T-helper 2 cell treated with Interferon-gamma antibody and Interleukin-4, amounts not matched to agents 5 μg/mL and 100 μg/mL, for 36 hours (primary cell): ENCODE data around the gene RRP9.
"Not testable (repeated sequence)": the region's sequence is repeated elsewhere in the genome, so short reads cannot be mapped to it uniquely, and the experiment has no call there.

Experiments
- DNase-seq: peaks from one replicate; pipeline ENCODE4 v3.0.0; 2021; ENCODE audit warnings: low spot score
- H3K27ac Mint-ChIP-seq: one replicate; pipeline ENCODE4 v1.8.0; 2021; ENCODE audit warnings: mild to moderate bottlenecking, mixed read lengths
- H3K27me3 Mint-ChIP-seq: one replicate; pipeline ENCODE4 v1.8.0; 2021; ENCODE audit warnings: low read depth, mixed read lengths
- H3K36me3 Mint-ChIP-seq: one replicate; pipeline ENCODE4 v1.8.0; 2021; ENCODE audit warnings: low read depth, mixed read lengths
- H3K4me1 Mint-ChIP-seq: one replicate; pipeline ENCODE4 v1.8.0; 2021; ENCODE audit warnings: low read depth, mixed read lengths
- H3K4me3 Mint-ChIP-seq: one replicate; pipeline ENCODE4 v1.8.0; 2022; ENCODE audit warnings: mild to moderate bottlenecking, moderate library complexity, mixed read lengths
- H3K9me3 Mint-ChIP-seq: one replicate; pipeline ENCODE4 v1.8.0; 2021; ENCODE audit warnings: mixed read lengths

RRP9 gene

DNA sequence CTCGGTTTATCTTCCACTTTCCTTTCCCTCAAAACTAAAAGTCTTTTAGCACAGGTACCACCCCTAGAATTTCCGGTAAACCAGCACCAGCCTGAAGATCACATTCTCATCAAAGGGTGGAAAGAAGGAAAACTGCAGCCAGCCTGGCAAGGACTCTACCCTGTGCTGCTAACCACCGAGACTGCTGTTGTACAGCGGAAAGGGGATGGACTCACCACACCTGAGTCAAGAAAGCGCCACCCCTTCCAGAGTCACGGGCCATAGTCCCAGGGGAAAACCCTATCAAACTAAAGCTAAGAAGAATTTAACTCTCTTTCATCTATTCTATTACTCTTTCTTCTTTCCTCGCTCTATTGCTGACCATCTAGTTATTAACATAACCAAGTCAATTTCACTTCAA lies 41.7 kb downstream of the RRP9 start:
- H3K4me3 Mint-ChIP-seq, H3K4me1 Mint-ChIP-seq, H3K27ac Mint-ChIP-seq, H3K9me3 Mint-ChIP-seq, H3K36me3 Mint-ChIP-seq, DNase-seq: not testable (repeated sequence)
- H3K27me3 Mint-ChIP-seq, result peaks cover 20% of the 10 kb centered on the region

GRCh38 chr3:51897391-51897790 lies 44.3 kb downstream of the RRP9 start:
- peaks cover 18% of the 10 kb centered on the region for H3K27me3 Mint-ChIP-seq

DNA sequence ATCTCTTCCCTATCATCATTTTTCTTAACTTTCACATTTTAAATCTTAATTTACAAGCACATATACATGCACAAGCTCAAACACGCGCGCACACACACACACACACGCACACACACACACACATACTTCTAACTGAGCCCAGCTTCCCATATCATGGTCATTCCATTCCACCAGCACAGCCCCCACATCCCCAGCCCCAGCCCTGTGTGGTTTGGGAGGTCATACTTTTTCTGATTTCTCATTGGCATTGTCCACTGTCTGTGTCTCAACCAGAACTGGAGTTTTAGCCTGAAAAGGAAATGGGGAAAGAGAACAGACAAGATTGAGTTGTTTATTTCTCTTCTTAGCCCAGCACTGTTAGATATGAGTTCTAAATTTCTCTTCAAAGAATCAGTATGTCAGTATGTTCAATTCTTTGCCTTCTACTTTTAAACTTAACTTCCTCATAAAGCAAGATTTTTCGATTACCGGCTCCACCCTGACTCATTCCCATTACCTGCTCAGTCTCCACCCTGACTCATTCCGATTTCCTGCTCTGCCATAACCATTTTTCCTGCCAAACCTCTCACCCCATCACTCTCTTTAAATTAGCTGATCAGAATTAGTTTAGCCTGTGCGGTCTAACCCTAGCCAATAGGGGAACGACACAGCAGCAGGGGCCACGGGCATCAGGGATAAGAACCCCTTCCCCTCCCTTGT lies 44.9 kb downstream of the RRP9 start:
- Mint-ChIP-seq H3K27ac (no peak overlapping the region), H3K27me3 (peaks cover 15% of the 10 kb centered on the region), H3K36me3 (no peaks in the 10 kb centered on the region), H3K4me3 (no peak overlapping the region), H3K9me3 (no peaks in the 10 kb centered on the region), H3K4me1 (peaks cover 8% of the 10 kb centered on the region)
- no peak for DNase-seq

More at GRCh38 chr3:51897391-51897790, 44.3 kb downstream of the RRP9 start:
- Mint-ChIP-seq H3K9me3 (no peaks in the 10 kb centered on the region), H3K4me1 (peaks cover 2% of the 10 kb centered on the region), H3K4me3 (no peak overlapping the region), H3K27ac (no peak overlapping the region), H3K36me3 (no peaks in the 10 kb centered on the region)
- no peak for DNase-seq

GRCh38 chr3:51894939-51895338 lies 46.8 kb downstream of the RRP9 start:
- H3K9me3 Mint-ChIP-seq, result no peaks in the 10 kb centered on the region
- peaks cover 11% of the 10 kb centered on the region for H3K27me3 Mint-ChIP-seq
- no peak for DNase-seq
- peaks cover 16% of the 10 kb centered on the region for H3K4me1 Mint-ChIP-seq
- H3K4me3 Mint-ChIP-seq, result no peak overlapping the region
- H3K27ac Mint-ChIP-seq, result no peak overlapping the region
- no peaks in the 10 kb centered on the region for H3K36me3 Mint-ChIP-seq

GRCh38 chr3:51894391-51894790 lies 47.3 kb downstream of the RRP9 start:
- Mint-ChIP-seq H3K9me3 (no peaks in the 10 kb centered on the region), H3K27me3 (peaks cover 11% of the 10 kb centered on the region), H3K4me1 (peaks cover 16% of the 10 kb centered on the region), H3K36me3 (no peaks in the 10 kb centered on the region), H3K4me3 (no peak overlapping the region), H3K27ac (no peak overlapping the region)
- DNase-seq, result no peak

GRCh38 chr3:51891242-51892039 lies 50.3 kb downstream of the RRP9 start:
- no peaks in the 10 kb centered on the region for H3K36me3 Mint-ChIP-seq
- no peak overlapping the region for H3K27ac Mint-ChIP-seq
- H3K9me3 Mint-ChIP-seq, result no peaks in the 10 kb centered on the region
- peaks cover 14% of the 10 kb centered on the region for H3K4me1 Mint-ChIP-seq
- H3K27me3 Mint-ChIP-seq, result peaks cover 3% of the 10 kb centered on the region
- no peak for DNase-seq
- H3K4me3 Mint-ChIP-seq, result peak overlapping the region; percentile 22

DNA sequence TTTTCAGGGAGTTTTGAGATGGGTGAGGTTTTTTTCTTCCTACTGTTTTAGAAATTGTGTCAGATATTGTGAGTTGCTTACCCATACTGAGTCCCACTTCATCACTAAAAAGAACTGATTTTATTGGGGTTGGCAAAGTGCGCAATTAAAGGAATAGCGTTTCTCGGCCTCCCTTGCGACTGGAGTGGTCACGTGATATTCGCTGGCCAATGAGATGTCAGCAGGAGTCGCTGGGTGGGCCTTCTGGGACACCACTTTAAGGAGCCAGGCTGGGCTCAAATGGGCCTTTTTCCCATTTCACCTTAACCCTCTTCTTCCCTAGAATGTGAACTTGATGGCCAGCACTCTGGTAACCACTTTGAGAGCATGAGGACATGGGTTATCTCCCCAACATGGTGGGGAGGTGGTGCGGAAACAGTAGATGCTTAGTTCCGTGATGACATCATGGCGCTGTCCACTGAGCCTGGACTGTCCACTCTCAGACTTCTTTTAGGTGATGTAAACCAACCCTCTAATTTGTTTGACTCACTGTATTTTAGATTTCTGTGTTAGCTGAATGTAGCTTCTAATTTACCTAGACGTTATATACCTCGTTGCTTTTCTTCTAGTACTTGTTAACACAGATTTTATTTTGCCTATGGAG lies 53.1 kb downstream of the RRP9 start:
- H3K36me3 Mint-ChIP-seq, result no peaks in the 10 kb centered on the region
- H3K4me3 Mint-ChIP-seq, result no peak overlapping the region
- no peaks in the 10 kb centered on the region for H3K9me3 Mint-ChIP-seq
- H3K27me3 Mint-ChIP-seq, result peaks cover 15% of the 10 kb centered on the region
- DNase-seq, result no peak
- no peak overlapping the region for H3K27ac Mint-ChIP-seq
- H3K4me1 Mint-ChIP-seq, result peaks cover 14% of the 10 kb centered on the region

GRCh38 chr3:51887620-51888019 lies 54.1 kb downstream of the RRP9 start:
- no peak overlapping the region for H3K27ac Mint-ChIP-seq
- H3K36me3 Mint-ChIP-seq, result no peaks in the 10 kb centered on the region
- no peak overlapping the region for H3K4me3 Mint-ChIP-seq
- H3K27me3 Mint-ChIP-seq, result peaks cover 16% of the 10 kb centered on the region
- H3K9me3 Mint-ChIP-seq, result no peaks in the 10 kb centered on the region
- H3K4me1 Mint-ChIP-seq, result peaks cover 14% of the 10 kb centered on the region
- no peak for DNase-seq

GRCh38 chr3:51886447-51886846 lies 55.3 kb downstream of the RRP9 start:
- no peak overlapping the region for H3K4me3 Mint-ChIP-seq
- H3K36me3 Mint-ChIP-seq, result no peaks in the 10 kb centered on the region
- no peak for DNase-seq
- H3K9me3 Mint-ChIP-seq, result no peaks in the 10 kb centered on the region
- H3K27me3 Mint-ChIP-seq, result peaks cover 19% of the 10 kb centered on the region
- H3K4me1 Mint-ChIP-seq, result peaks cover 6% of the 10 kb centered on the region
- H3K27ac Mint-ChIP-seq, result no peak overlapping the region
